RWPE2 (cell line): ENCODE data around the gene CCN6.

Experiments
- ATAC-seq: fragments of 200-7000 bp; cut with Tn5 transposase; 3 replicates; pipeline ENCODE4 v1.9.1; 2021; ENCODE audit warnings: low read depth
- DNase-seq: peaks from one replicate; pipeline ENCODE4 v3.0.0-alpha.2; 2020; ENCODE audit warnings: low spot score
- H3K27ac ChIP-seq: fragments of 450-650 bp; 2 replicates; pipeline ENCODE4 v1.5.1; 2017; ENCODE audit warnings: mild to moderate bottlenecking; ENCODE audit not compliant: poor library complexity, severe bottlenecking
- H3K27me3 ChIP-seq: fragments of 250-450 bp; sonication (Bioruptor Pico); 2 replicates; pipeline ENCODE4 v1.5.1; 2021; ENCODE audit warnings: mild to moderate bottlenecking, moderate library complexity; ENCODE audit not compliant: insufficient read depth, poor library complexity, severe bottlenecking
- H3K36me3 ChIP-seq: fragments of 250-450 bp; sonication (Bioruptor Pico); 2 replicates; pipeline ENCODE4 v1.5.1; 2020; ENCODE audit warnings: low read depth, mild to moderate bottlenecking, moderate library complexity
- H3K4me1 ChIP-seq: fragments of 250-450 bp; sonication (Bioruptor Pico); 2 replicates; pipeline ENCODE4 v1.5.1; 2021; ENCODE audit warnings: mild to moderate bottlenecking, moderate library complexity; ENCODE audit not compliant: insufficient read depth, poor library complexity, severe bottlenecking
- H3K4me3 ChIP-seq: fragments of 250-450 bp; sonication (Bioruptor Pico); 2 replicates; pipeline ENCODE4 v1.5.1; 2021; ENCODE audit warnings: mild to moderate bottlenecking, moderate library complexity; ENCODE audit not compliant: severe bottlenecking
- H3K9me3 ChIP-seq: fragments of 250-450 bp; sonication (Bioruptor Pico); 2 replicates; pipeline ENCODE4 v1.5.1; 2021; ENCODE audit warnings: mild to moderate bottlenecking, moderate library complexity; ENCODE audit not compliant: severe bottlenecking
- TF ChIP-seq, protein P1 (sequence below): fragments of 450-650 bp; IDR thresholded peaks from one replicate; pipeline ENCODE4 v1.5.1; 2017; ENCODE audit warnings: mild to moderate bottlenecking, moderate library complexity; ENCODE audit not compliant: poor library complexity, severe bottlenecking

The CCN6 gene

DNA sequence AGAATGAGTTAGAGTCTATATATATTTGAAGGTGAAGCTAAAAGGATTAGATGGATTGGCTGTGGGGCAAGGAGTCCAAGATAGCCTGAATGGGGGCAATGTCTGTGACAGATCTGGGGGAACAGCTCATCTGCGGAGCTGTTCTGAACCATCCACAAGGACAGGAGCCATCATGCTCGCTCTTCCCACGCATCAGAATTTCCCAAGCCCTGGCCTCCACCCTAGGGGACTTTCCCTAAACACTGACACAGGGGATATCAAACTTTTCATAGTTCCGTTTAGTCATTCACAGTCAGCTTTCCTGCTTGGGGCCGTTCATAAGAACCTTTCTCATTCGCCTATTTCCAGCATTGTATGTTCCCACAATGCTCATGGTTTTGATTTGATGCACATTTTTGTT, 37.6 kb upstream of the CCN6 start:
- H3K27me3 ChIP-seq = no peaks in the 10 kb centered on the region
- no peak overlapping the region for H3K4me3 ChIP-seq
- H3K4me1 ChIP-seq = no peaks in the 10 kb centered on the region
- ATAC-seq (peak; percentile 36; the same call in 1 of the 3 replicates), DNase-seq (no peak)
- H3K36me3 ChIP-seq = no peaks in the 10 kb centered on the region
- no peak overlapping the region for H3K27ac ChIP-seq
- TF ChIP-seq, protein P1, sequence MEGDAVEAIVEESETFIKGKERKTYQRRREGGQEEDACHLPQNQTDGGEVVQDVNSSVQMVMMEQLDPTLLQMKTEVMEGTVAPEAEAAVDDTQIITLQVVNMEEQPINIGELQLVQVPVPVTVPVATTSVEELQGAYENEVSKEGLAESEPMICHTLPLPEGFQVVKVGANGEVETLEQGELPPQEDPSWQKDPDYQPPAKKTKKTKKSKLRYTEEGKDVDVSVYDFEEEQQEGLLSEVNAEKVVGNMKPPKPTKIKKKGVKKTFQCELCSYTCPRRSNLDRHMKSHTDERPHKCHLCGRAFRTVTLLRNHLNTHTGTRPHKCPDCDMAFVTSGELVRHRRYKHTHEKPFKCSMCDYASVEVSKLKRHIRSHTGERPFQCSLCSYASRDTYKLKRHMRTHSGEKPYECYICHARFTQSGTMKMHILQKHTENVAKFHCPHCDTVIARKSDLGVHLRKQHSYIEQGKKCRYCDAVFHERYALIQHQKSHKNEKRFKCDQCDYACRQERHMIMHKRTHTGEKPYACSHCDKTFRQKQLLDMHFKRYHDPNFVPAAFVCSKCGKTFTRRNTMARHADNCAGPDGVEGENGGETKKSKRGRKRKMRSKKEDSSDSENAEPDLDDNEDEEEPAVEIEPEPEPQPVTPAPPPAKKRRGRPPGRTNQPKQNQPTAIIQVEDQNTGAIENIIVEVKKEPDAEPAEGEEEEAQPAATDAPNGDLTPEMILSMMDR = no peak
- H3K9me3 ChIP-seq = no peaks in the 10 kb centered on the region

DNA sequence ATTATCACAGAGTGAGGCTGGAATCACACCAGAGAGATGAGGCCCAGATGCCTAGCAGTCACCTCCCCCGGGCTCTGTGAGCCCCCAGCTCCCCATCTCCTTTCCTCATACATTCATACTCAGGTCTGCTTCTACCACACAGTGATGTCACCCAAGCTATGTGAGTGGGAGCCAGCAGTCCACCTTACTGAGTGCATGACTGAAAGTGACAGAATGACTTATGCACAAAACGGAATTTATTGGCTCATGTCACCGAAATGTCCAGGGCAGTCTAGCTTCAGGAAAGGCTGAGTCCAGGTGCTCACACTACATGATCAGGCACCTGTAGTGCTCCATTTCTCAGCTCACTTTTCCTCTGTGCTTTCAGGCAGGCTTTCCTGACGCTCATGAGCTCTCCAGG, 36.7 kb upstream of the CCN6 start:
- Histone ChIP-seq H3K27ac (no peak overlapping the region), H3K4me3 (no peak overlapping the region), H3K9me3 (no peaks in the 10 kb centered on the region), H3K36me3 (no peaks in the 10 kb centered on the region), H3K4me1 (no peaks in the 10 kb centered on the region), H3K27me3 (no peaks in the 10 kb centered on the region)
- TF ChIP-seq, protein P1 = no peak
- ATAC-seq (no peak), DNase-seq (no peak)

GRCh38 chr6:112017760-112018537, 36.0 kb upstream of the CCN6 start:
- H3K27ac ChIP-seq = no peak overlapping the region
- TF ChIP-seq, protein P1 = no peak
- no peak for ATAC-seq

DNA sequence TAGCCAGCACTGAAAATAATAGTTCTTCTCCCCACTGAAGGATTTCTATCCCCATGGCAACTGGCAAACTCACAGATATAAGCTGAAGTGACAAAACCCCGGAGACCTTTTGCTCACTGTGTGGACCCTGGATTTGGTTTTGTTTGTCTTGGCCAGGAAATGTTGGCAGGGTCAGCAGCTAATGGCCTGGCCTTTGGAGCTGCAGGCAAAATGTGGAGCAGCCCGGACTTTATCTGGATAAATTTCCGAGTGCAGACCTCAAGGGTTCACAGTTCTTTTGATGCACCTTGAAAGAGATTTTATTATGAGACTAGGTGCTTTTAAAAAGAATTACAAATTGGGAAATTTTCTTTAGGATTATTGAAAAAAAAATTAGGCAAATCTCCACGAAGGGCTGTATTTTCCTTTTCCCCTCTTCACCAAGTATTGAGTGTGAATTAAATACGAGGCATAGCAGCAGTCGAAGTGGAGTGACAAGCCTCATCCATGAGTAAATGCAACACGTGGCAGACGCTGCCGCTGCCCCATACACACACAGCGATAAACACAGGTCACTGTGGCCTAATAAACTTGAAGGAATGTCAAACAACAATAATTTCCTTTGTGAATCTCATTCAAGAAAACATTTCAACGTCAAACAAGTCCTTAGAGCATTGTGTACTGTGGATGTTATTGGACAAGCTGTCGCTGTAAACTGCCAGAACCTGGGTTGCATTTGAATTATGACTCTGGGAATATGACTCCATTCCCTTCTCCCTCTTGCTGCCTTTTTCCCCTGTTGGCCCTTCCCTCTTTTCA, 35.1 kb upstream of the CCN6 start:
- no peaks in the 10 kb centered on the region for H3K4me1 ChIP-seq
- no peaks in the 10 kb centered on the region for H3K36me3 ChIP-seq
- no peaks in the 10 kb centered on the region for H3K27me3 ChIP-seq
- H3K27ac ChIP-seq = no peak overlapping the region
- TF ChIP-seq, protein P1 = no peak
- DNase-seq (no peak), ATAC-seq (no peak)
- no peaks in the 10 kb centered on the region for H3K9me3 ChIP-seq
- no peak overlapping the region for H3K4me3 ChIP-seq

More at GRCh38 chr6:112017760-112018537, 36.0 kb upstream of the CCN6 start:
- H3K4me1 ChIP-seq = no peaks in the 10 kb centered on the region
- no peak for DNase-seq
- H3K4me3 ChIP-seq = no peak overlapping the region
- no peaks in the 10 kb centered on the region for H3K9me3 ChIP-seq
- no peaks in the 10 kb centered on the region for H3K27me3 ChIP-seq
- H3K36me3 ChIP-seq = no peaks in the 10 kb centered on the region

- ATAC-seq (no peak), DNase-seq (no peak)
- no peaks in the 10 kb centered on the region for H3K4me1 ChIP-seq
- no peak overlapping the region for H3K27ac ChIP-seq
- no peak overlapping the region for H3K4me3 ChIP-seq
- H3K36me3 ChIP-seq = no peaks in the 10 kb centered on the region
- TF ChIP-seq, protein P1 = no peak
- no peaks in the 10 kb centered on the region for H3K9me3 ChIP-seq
- H3K27me3 ChIP-seq = no peaks in the 10 kb centered on the region
These were observed 34.3 kb upstream of the CCN6 start for GRCh38 chr6:112019589-112019988.
